DOHH2 (cell line): Measurements from ENCODE around the gene LYRM4.

Source experiments
- H3F3A ChIP-seq: fragments of 200-600 bp; sonication (generic), shearing (Covaris generic); 2 replicates; pipeline ENCODE4 v1.6.0; 2016; ENCODE audit warnings: antibody characterized with exemption, mild to moderate bottlenecking; ENCODE audit not compliant: control insufficient read depth, insufficient read depth
- H3K27ac ChIP-seq: fragments of 200-600 bp; sonication (generic); 2 replicates; pipeline ENCODE4 v1.5.1; 2014; ENCODE audit warnings: low read depth, mild to moderate bottlenecking, low read length, moderate library complexity
- H3K27me3 ChIP-seq: fragments of 200-600 bp; sonication (generic); 2 replicates; pipeline ENCODE4 v1.6.1; 2014; ENCODE audit warnings: mild to moderate bottlenecking, low read length, mixed read lengths; ENCODE audit not compliant: control insufficient read depth
- H3K36me3 ChIP-seq: fragments of 200-600 bp; sonication (generic); 2 replicates; pipeline ENCODE4 v1.6.1; 2014; ENCODE audit warnings: mild to moderate bottlenecking, low read length, moderate library complexity, mixed read lengths; ENCODE audit not compliant: control insufficient read depth
- H3K4me1 ChIP-seq: fragments of 200-600 bp; sonication (generic); 2 replicates; pipeline ENCODE4 v1.6.1; 2014; ENCODE audit warnings: mild to moderate bottlenecking, low read length, mixed read lengths; ENCODE audit not compliant: control insufficient read depth
- H3K4me2 ChIP-seq: fragments of 200-600 bp; sonication (generic); 2 replicates; pipeline ENCODE4 v1.6.0; 2014; ENCODE audit warnings: mild to moderate bottlenecking, low read length, moderate library complexity
- H3K4me3 ChIP-seq: fragments of 200-600 bp; sonication (generic); 2 replicates; pipeline ENCODE4 v1.5.1; 2014; ENCODE audit warnings: mild to moderate bottlenecking, low read length, mixed read lengths
- H3K79me2 ChIP-seq: fragments of 200-600 bp; sonication (generic); 2 replicates; pipeline ENCODE4 v1.6.1; 2014; ENCODE audit warnings: mild to moderate bottlenecking, low read length, mixed read lengths; ENCODE audit not compliant: control insufficient read depth
- H3K9me2 ChIP-seq: fragments of 200-600 bp; sonication (generic); replicated peaks from 2 replicates; pipeline ENCODE4 v1.6.1; 2014; ENCODE audit warnings: mild to moderate bottlenecking, low read length, mixed read lengths; ENCODE audit not compliant: control insufficient read depth
- H3K9me3 ChIP-seq: fragments of 200-600 bp; sonication (generic); 2 replicates; pipeline ENCODE4 v1.6.1; 2014; ENCODE audit warnings: antibody characterized with exemption, low read length, mixed read lengths; ENCODE audit not compliant: control insufficient read depth, insufficient read depth
- H4K20me1 ChIP-seq: fragments of 200-600 bp; sonication (generic); 2 replicates; pipeline ENCODE4 v1.6.0; 2014; ENCODE audit warnings: low read depth, mild to moderate bottlenecking, antibody characterized with exemption, low read length, moderate library complexity; ENCODE audit not compliant: control insufficient read depth, insufficient read depth
- EZH2phosphoT487 ChIP-seq: fragments of 200-600 bp; sonication (generic); IDR thresholded peaks from 2 replicates; pipeline ENCODE4 v1.6.1; 2017; ENCODE audit warnings: borderline replicate concordance, mild to moderate bottlenecking, antibody characterized with exemption, low read length, moderate library complexity, mixed read lengths
- TF ChIP-seq, protein P1 (sequence below): fragments of 200-600 bp; sonication (generic); IDR thresholded peaks from one replicate; pipeline ENCODE4 v1.5.1; 2014; ENCODE audit warnings: antibody characterized with exemption, mild to moderate bottlenecking, low read depth, low read length; ENCODE audit not compliant: poor library complexity, severe bottlenecking

The LYRM4 gene

GRCh38 chr6:5078121-5078669 lies 182.6 kb downstream of the LYRM4 start:
- Histone ChIP-seq H3K4me2 (no peak overlapping the region), H3K79me2 (no peaks in the 10 kb centered on the region), H3K36me3 (no peaks in the 10 kb centered on the region), H3F3A (no peaks in the 10 kb centered on the region), H3K9me3 (no peaks in the 10 kb centered on the region), H3K4me3 (no peak overlapping the region), H3K27me3 (peaks cover 15% of the 10 kb centered on the region), H3K4me1 (no peaks in the 10 kb centered on the region), H3K9me2 (no peaks in the 10 kb centered on the region), H4K20me1 (no peaks in the 10 kb centered on the region), H3K27ac (no peak overlapping the region)
- TF ChIP-seq EZH2phosphoT487: no peak
- TF ChIP-seq, protein P1, sequence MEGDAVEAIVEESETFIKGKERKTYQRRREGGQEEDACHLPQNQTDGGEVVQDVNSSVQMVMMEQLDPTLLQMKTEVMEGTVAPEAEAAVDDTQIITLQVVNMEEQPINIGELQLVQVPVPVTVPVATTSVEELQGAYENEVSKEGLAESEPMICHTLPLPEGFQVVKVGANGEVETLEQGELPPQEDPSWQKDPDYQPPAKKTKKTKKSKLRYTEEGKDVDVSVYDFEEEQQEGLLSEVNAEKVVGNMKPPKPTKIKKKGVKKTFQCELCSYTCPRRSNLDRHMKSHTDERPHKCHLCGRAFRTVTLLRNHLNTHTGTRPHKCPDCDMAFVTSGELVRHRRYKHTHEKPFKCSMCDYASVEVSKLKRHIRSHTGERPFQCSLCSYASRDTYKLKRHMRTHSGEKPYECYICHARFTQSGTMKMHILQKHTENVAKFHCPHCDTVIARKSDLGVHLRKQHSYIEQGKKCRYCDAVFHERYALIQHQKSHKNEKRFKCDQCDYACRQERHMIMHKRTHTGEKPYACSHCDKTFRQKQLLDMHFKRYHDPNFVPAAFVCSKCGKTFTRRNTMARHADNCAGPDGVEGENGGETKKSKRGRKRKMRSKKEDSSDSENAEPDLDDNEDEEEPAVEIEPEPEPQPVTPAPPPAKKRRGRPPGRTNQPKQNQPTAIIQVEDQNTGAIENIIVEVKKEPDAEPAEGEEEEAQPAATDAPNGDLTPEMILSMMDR: peak; percentile 37

DNA sequence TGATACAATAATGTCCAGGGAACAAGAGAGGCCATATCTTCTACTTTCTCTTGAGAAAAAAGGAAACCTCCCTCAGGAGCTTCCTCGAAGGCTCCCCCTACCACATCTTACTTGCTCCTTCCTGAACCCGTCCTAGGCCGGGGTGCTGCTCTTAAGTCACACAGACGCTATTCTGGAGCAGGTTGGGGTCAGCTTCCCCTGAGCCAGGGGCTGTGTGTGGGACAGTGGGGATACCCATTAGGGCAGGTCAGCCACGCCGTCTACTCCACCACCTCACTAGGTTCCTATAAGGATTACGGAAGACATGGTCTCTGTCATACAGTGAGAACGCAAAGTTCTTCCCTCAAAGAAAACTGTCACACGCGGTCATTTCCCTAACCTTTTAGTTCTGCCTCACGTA lies 183.8 kb downstream of the LYRM4 start:
- no peaks in the 10 kb centered on the region for H3F3A ChIP-seq
- TF ChIP-seq, protein P1: no peak
- no peak for TF ChIP-seq EZH2phosphoT487
- no peaks in the 10 kb centered on the region for H3K4me1 ChIP-seq
- H3K4me2 ChIP-seq: no peak overlapping the region
- no peak overlapping the region for H3K27ac ChIP-seq
- H3K9me3 ChIP-seq: no peaks in the 10 kb centered on the region
- peaks cover 5% of the 10 kb centered on the region; the same call in 1 of the 2 replicates for H3K27me3 ChIP-seq
- H3K36me3 ChIP-seq: no peaks in the 10 kb centered on the region
- no peaks in the 10 kb centered on the region for H3K79me2 ChIP-seq
- no peak overlapping the region for H3K4me3 ChIP-seq
- no peaks in the 10 kb centered on the region for H4K20me1 ChIP-seq
- H3K9me2 ChIP-seq: no peaks in the 10 kb centered on the region

DNA sequence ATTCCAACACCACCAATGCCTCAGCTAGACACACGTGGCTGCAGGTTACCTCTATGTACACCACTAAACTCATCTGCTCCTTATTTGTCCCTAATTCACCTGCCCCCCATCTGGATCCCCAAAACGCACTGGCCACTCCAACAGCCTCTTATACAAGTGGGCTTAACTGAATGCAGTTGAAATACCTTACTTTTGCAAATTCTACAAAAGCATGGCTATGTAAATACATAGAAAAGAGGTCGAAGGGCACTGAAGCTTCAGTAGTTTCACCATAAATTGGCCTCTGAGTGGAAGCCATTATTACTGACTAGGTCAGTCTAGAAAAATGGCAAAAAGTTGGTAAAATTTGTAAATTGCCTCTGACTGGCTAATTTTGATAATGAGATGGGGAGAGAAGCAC lies 186.8 kb downstream of the LYRM4 start:
- Histone ChIP-seq H4K20me1 (no peaks in the 10 kb centered on the region), H3K4me1 (no peaks in the 10 kb centered on the region), H3K9me2 (no peaks in the 10 kb centered on the region), H3K79me2 (no peaks in the 10 kb centered on the region), H3K27ac (no peak overlapping the region), H3K27me3 (peaks cover 5% of the 10 kb centered on the region; the same call in 1 of the 2 replicates), H3K4me3 (no peak overlapping the region), H3K36me3 (no peaks in the 10 kb centered on the region), H3F3A (no peaks in the 10 kb centered on the region), H3K9me3 (no peaks in the 10 kb centered on the region), H3K4me2 (no peak overlapping the region)
- TF ChIP-seq, protein P1: no peak
- TF ChIP-seq EZH2phosphoT487: no peak
